ENCODE results near the gene ELL2.

DNA sequence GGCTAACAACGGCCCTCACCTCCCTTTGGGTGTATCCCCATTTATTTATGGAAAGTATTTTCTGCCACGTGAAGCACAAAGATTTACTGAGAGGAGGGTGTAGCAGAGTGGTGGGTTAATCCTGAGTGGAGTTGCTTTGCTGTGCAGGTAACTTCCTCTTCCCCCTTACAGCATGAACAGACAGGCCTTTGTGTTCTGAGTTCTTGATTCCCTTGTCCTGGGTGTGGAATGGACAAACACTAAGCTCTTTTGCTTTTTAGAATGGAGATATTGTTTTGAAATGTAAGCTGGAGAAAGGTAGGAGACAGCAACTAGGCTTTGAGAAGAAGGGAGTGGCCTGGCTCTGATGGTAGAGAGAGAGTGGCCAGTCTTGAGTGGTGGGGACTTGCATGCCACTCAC, 122.0 kb downstream of the ELL2 start:
- TF ChIP-seq, protein P1, sequence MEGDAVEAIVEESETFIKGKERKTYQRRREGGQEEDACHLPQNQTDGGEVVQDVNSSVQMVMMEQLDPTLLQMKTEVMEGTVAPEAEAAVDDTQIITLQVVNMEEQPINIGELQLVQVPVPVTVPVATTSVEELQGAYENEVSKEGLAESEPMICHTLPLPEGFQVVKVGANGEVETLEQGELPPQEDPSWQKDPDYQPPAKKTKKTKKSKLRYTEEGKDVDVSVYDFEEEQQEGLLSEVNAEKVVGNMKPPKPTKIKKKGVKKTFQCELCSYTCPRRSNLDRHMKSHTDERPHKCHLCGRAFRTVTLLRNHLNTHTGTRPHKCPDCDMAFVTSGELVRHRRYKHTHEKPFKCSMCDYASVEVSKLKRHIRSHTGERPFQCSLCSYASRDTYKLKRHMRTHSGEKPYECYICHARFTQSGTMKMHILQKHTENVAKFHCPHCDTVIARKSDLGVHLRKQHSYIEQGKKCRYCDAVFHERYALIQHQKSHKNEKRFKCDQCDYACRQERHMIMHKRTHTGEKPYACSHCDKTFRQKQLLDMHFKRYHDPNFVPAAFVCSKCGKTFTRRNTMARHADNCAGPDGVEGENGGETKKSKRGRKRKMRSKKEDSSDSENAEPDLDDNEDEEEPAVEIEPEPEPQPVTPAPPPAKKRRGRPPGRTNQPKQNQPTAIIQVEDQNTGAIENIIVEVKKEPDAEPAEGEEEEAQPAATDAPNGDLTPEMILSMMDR (IDR thresholded peaks at IDR 0.05; ENCODE audit: insufficient read depth, low read depth, low read length) = no peak
- TF ChIP-seq EZH2 (IDR thresholded peaks at IDR 0.05; ENCODE audit: insufficient read depth, low read length) = no peak

Measured in astrocyte (in vitro differentiated cells and primary cell).